Effector CD8-positive, alpha-beta T cell (primary cell): ENCODE results near the gene ADGRD1.
"Not testable (repeated sequence)": the region's sequence is repeated elsewhere in the genome, so short reads cannot be mapped to it uniquely, and the experiment has no call there.

Experiments used
- DNase-seq: peaks from one replicate; lab custom pipeline; 2025; lab: John Stamatoyannopoulos, UW

The ADGRD1 gene

DNA sequence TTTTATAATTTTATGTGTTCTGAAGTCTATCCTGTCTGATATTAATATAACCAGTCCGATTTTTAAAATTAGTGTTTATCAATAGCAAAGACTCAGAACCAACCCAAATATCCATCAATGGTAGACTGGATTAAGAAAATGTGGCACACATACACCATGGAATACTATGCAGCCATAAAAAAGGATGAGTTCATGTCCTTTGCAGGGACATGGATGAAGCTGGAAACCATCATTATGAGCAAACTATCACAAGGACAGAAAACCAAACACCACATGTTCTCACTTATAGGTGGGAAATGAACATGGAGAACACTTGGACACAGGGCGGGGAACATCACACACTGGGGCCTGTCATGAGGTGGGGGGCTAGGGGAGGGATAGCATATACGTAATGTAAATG, 16.2 kb upstream of the ADGRD1 start:
- not testable (repeated sequence) for DNase-seq

DNA sequence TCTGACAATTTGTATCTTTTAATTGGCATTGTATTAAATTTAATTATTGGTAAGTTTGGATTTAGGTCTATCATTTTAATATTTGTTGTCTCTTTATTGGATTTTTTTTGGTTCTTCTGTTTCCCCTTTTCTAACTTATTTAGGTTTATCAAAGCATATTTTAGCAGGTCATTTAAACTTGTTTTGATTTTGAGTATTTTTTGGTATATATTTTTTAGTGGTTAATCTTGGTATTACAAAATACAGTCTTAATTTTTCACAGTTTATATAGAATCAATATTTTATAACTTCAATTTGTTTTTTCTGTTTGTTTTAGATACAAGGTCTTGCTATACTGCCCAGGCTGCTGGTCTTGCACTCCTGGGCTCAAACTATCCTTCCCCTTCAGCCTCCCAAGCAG, 15.5 kb upstream of the ADGRD1 start:
- DNase-seq = no peak

DNA sequence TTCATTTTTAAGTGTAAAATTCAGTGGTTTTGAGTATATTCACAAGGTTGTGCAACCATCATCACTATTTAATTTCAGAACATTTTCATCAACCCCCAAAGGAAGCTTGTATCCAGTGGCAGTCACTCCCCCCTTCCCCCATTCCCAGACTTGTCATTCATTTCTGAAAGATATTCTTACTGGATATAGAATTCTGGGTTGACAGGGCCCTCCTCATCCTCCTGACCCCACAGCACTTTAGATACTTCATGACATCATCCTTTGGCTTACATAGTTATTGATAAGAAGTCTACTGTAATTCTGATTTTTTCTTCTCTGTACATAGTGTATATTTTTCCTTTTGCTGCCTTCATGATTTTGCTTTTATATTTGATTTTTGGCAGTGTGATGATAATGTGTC, 8.8 kb upstream of the ADGRD1 start:
- DNase-seq = no peak

DNA sequence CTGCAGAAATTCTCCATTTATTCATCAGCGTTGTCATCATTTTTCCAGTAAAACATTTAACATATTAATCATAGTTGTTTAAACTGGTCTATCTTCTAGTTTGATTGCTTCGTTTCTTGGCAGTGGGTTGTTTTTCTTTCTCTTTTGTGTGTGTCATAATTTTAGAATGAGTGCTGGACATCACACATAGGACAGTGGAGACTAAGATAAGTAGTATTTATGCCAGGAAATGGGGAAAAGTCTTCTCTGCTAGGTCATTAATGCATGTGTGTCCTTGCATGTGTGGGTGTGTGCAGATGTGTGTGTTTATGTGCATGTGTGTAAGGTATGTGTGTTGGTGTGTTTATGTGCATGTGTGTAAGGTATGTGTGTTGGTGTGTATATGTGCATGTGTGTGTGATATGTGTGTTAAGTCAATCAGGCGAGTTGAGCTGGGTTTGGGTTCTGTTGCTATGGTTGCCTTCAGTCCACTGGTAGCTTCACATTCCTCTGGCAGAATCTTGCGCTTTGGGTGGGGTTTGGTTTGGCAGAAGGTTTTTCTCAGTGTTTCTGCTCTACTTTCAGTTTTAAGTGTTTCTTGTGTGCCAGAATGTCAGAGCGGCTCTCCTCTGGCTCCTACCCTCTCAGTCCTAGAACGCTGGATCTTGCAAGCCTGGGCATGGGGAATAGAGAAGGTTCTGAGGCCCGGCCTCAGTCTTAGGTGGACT, 7.8 kb upstream of the ADGRD1 start:
- no peak for DNase-seq

DNA sequence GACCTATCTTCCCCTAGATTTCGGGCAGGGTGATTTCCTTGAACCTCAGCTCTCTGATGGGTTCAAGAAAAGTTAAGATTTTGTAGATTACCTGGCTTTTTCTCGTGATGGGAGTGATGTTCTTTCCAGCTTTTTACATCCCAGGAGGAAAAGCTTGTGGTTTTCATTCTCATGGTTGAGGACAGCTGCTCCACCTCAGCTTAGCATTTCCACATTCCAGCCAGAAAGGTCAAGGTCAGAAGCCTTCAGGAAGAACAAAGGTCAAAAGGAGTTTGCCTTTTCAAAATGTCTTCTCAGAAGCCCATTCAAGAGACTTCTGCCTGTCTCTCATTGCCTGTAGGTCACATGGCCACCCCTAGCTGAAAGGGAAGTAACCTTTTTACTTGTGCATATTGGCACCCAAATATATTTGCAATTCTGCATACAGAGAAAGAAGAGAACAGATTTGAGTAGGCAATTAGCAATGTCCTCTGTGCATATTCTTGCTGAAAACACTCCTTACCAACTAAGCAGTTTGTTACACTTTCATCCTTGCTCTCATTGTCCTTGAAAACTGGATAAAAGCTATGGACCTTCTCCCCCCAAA, 6.6 kb upstream of the ADGRD1 start:
- DNase-seq = no peak

DNA sequence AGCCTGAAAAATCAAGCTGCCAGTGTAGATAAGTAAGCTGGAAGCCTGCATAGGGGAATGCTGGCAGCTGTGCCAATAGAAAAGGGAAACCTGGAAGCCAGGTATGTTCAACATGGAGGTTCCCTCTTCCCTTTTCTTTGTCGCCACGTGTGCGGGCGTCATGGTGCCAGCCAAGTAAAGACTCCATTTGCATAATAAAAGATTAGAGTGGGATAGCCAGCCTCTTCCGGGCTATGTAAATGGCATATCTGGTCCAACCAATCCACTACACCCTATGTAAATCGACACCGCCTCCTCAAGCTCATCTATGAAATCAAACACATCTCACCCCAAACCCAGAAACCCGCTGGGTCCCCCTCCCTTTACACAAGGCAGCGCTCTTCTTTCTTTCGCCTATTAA, 5.6 kb upstream of the ADGRD1 start:
- no peak for DNase-seq

DNA sequence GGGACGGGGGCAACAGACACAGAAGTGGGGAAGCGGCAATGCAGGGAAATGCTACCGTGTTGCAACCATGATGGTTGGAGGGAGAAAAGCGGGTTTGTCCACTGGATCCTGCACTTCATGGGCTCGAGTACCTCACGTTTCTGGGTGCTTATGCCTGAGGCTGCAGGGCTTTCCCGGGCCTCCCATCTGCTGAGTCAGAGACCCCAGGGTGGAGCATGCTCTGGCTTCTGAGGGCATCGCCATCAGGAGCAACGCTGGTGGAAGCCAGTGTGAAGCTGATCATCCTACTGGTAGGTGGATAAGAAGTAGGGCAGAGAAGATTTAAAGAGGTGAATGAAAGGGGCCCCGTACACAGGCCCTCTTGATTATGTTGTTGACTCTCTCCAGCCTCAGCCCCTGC, 5.0 kb upstream of the ADGRD1 start:
- no peak for DNase-seq

DNA sequence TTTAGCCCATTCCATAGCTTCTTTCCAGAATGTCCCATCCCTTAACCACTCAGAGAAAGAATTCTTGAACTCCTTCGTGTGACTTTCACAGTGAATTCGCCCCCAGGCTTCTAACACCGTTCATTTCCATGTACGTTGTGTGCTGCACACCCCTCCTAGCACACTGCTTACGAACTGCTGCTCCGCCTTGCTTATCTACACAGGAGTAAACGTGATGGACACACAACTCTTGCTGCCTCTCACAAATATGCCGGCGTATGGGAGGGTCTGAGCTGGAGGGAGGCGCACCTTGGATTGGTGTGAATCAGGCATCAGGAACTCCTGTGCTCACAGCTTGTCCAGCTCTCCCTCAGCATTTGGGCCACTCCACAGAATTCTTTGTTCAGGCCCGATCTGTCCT, 3.9 kb upstream of the ADGRD1 start:
- DNase-seq = no peak

DNA sequence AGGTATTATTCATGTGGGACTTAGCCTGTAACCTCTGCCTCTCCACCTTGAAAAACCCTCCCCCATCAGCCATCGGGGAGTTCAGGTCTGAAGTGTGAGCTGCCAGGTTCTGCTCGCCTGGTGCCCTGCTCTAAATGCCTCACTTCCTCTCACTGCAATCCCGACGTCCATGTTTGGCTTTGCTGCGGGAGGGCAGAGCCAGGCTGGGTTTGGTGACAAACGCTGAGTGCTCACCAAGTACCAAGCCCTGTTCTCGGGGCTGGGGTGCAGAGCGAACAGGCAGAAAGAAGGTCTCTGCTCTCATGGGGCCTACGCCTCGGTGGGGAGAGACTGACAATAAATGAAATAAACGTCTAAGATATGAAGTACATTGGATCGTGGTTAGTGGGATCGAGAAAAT, 2.1 kb upstream of the ADGRD1 start:
- DNase-seq = no peak

DNA sequence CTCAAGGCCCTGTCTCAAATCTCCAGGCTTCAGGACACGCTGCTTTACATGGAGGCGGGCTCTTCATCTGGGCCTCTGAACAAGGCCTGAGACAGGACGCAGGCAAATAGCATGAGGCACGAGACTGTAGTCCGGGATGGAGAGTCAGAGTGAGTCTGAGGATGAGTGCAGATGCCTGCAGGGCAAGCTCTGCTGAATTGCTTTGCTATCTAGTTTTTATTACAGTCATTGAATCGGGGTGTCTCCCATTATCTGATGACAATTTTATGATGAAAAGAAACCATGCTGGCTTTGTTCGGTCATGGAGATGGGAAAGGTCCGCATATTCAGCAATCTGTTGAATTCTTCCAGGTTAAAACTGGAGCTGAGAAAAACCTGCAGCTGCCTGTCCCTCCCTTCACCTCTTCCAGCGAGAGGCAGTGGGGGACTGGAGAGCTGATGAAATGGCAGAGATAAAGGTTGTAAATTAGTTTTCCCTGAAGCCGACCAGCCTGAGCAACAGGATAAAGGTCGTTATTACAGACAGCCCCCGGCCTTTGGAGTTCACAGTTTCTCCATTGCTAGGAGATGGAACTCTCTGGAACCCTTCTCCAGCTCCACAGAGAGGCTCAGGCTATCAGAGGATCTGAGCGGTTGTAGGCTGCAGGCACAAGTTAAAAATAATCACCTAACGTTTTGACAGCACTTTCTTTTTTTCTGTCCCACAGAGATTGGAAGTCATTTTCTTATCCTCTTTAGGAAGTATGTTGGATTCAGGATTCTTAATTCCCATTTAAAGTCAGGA, 1.3 kb upstream of the ADGRD1 start:
- no peak for DNase-seq

DNA sequence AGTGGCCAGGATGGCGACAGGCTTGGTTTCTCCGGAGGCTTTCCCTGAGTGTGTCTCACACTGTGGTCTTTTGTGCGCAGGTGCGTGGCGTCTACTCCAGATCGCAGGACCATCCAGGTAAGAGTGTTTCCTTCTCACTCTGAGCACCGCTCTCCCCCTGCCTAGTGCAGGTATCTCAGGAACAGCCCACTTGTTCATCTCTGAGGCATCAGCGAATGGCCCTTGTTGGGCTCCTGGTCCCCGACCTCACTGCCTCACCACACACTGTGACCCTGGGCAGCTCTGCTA, 781 bp downstream of the ADGRD1 start:
- no peak for DNase-seq

DNA sequence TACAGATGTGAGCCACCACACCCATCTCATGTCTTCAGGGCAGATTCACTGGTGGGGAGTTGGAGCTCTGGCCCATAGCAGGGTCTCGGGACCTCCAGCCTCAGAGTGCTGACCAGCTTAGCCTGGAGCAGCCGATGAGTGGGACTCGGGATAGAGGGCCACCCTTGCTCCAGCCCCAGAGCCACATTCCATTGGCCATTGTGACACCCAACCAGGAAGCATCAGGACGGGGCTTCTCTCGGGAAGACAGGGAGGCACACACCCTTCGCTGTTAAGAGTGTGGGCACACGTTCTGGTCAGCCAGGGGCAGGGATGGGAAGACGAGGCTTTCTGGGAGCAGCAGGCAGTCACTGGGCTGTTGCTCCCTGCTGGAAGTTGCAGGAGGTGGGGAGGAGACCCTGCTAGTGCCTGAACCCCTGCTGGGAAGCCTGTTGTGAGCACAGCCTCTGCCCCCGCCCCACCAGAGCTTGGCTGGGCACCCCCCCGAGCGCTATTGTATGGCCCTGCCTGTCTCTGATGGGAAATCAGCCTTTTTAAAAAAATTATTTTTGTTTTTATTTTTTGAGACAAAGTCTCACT, 1.6 kb downstream of the ADGRD1 start:
- DNase-seq = no peak

DNA sequence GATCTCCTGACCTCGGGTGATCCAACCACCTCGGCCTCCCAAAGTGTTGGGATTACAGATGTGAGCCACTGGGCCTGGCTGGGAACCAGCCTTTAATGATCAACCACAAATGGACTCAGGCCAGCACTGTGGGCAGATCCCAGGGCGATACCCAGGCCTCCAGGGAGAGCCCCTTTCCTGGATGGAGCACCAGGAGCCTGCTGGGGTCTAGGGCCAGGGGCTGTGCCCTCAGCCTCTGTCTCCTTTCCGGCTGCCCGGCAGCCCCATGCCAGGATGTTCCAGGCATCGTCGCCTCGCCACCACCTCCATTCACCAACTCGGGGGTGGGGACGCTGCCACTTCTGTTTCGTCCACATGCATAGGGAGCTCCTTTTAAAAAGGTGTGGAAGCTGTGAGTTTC, 2.3 kb downstream of the ADGRD1 start:
- no peak for DNase-seq

DNA sequence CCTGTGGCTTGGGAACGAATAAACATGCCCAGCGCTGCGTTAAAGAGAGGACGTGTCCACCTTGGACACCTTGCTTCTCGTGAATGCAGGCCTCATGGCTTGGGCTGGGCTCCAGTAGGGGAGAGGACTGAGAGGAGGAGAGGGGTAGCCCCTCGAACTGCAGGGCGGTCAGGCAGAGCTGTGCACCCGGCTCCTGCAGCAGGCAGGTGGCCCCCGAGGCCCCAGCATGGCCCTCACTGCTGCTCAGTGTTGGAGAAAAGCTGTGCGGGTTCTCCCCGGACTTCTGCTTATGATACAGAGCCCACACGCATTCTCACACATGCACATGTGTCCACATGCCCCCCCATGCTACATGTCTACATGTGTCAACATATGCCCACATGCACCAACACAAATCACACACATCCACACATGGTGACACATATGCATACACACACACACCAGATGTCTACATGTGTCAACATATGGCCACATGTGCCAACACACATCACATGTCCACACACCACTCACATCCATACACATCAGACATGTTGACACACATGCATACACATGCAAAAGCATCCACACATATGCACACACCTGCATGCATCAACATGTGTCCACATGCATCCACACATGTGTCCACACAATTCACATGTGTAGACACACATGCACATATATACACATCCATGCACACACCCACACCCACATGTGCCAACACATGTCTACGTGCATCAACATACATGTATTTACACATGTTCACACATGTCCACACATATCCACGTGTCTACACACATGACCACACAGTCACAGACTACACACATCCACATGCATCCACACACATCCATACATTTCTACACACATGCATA, 3.0 kb downstream of the ADGRD1 start:
- DNase-seq = no peak

DNA sequence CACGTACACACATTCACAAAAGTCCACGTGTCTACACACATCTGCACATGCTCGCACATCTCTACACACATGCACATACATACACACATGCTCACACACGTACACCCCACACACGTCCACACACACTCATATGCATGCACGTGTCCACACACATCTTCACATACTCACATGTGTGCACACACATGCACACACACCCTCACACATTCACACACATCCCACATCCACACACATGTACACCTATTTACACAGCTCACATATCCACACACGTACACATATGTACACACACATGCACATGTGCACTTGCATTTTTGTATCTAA, 3.6 kb downstream of the ADGRD1 start:
- no peak for DNase-seq

DNA sequence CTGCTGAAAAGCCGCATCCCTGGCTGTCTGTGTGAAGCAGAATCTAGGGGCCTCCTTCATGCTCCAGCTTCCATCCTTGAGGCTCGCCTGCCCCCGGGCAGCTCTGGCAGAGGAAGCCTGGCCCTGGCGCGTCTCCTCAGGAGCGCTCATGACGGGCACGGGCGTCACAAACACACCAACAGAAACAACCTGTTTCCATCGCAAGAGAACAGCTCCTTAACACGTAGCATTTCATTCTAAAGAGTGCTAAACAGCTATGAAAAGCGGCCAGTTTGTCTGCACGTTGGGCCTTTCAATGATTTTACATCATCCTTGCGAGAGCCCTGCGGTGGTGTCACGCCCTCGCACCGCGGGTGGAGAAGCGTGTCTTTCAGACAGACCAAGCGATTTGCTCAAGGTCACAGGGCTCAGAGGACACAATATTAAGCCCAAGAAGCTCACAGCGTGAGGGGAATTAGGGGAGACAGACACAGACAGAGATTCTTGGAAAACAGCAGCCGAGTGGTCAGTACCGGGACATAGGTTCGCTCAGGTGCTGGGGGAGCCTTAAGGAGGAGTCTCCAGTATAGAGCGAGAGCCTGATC, 4.9 kb downstream of the ADGRD1 start:
- no peak for DNase-seq

DNA sequence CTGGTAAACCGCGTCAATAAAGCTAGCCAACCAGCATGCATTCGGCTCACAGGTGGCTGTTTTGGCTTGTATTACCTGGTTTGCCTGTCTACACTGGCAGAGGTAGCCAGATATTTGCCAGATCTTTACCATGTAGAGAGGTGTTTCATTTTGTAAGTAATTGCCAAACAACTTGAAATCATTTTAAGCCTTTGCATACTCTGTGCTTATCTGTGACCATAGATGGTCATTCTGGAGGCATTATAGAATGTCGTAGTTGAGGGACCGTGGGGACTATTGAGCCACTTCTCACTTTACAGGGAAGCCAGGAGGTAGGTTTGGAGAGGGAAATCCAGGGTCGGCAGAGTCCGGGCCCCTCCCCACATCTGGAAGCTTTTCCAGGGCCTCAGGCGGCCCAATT, 5.9 kb downstream of the ADGRD1 start:
- no peak for DNase-seq

DNA sequence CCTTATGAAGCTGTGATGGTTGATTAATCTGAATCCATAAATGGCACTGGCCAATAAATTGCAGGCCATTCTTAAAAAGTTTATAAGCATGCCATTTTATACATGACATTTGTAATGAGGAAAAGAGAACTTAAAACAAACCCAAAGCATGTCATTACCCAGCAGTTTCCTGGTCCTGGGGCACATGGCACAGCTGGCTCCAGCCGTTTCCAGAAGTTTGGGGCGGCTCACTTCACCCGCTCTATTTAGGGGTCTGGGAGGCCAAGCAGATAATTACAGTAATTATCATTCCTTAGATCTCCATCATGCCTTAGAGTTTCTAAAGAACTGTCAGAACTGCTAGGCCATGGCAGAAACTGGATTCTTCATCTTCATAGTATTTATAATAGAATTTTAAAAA, 6.4 kb downstream of the ADGRD1 start:
- no peak for DNase-seq

DNA sequence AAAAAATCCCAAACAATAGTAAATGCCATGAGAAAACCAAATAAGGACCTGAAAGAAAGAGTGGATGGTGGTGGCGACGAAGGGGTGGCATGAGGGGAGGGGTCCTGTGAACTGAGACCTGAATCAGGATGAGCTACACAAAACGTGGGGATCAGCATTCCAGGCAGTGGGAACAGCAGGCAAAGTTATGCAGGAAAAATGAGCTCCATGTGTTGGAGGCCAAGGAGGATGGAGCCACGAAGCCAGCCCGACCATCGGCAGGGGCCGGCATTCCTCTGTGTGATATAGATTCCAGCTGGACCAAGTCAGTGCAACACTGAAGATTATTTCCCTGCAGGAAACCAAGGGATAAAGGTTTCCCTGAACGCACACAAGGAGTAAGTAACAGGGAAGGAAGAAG, 7.1 kb downstream of the ADGRD1 start:
- DNase-seq = no peak

DNA sequence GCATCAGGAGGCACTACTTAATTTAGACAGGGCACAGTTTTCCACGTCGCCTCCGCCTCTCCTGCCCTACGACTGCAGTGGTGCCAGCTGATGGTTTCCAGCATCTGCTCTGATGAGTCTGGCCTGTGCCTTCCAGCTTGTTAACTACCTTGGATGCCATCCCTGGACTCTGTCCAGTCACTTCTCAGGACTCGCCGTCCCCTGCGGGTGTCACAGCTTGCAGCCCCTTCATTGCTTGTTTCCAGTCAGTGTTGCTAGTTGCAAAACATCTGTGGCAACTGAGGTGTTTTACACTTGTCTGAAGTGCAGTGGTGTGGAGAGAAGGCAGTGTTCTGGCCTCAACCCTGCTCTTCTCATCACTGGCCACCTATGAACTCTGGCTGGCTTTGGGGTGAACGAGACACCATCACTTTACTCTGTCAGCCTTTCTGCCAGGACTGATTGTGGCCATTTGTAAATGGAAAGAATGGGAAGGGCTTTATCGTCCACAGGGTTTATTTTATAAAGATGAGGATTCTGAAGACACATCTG, 8.3 kb downstream of the ADGRD1 start:
- no peak for DNase-seq

DNA sequence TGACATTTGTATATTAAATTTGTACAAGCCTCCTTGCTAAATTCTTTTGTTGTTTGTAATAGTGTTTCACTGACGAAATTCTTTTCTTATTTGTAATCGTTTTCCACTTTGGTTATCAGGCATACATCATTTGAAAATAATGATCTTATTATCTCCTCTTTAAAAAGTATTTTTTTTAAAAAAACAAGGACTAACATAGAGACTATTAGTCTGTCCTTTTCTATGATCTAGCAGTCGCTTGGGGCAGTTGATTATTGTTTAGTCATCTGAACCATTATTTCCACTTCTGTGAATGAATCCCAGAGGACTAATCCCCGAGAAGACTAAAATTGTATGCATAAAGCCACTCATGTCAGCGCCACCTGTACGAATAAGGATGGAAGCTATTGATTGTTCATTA, 11.5 kb downstream of the ADGRD1 start:
- DNase-seq = no peak

DNA sequence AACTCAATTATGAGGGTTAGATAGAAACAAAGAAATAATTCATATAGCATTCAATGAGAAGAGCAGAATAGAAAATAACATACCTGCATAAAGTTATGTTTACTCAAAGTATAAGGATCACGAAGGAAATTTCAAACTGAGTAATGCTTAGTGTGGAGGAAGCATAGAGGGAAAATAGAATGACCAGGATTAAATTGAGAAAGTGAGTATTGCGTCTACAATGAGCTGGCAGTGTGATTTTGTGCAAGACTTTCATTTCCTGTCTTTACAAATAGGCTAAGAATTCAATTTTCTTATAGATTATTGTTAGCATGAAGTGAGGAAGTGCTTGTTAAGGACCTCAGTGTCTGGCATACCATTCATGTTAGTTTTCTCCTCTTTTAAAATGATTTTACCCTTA, 12.0 kb downstream of the ADGRD1 start:
- no peak for DNase-seq
